Activated CD4-positive, alpha-beta T cell treated with anti-CD3 and anti-CD28 coated beads for 36 hours (primary cell): ENCODE measurements around the gene SLC6A7. TPM values are rescaled to one million over a fixed set of nuclear protein-coding genes. Genes with fewer than 3 reads are reported as not detected.
A peak's percentile ranks its signal among the peaks of the same experiment; 100 is the strongest.

Experiments
- ATAC-seq: fragments of 200-7000 bp; cut with Tn5 transposase; one replicate; pipeline ENCODE4 v1.10.0; 2021; ENCODE audit warnings: mild to moderate bottlenecking, moderate library complexity
- CTCF ChIA-PET: fragments of 350-600 bp; sonication (Branson Sonifier 250); formaldehyde crosslinking; loops from one replicate; lab custom pipeline; 2021; ENCODE audit warnings: antibody characterized with exemption; lab: Charles Lee
- POLR2A ChIA-PET: fragments of 350-600 bp; sonication (Branson Sonifier 250); formaldehyde crosslinking; loops from one replicate; lab custom pipeline; 2021; ENCODE audit warnings: antibody characterized with exemption, inconsistent platforms; lab: Charles Lee
- DNase-seq: peaks from one replicate; pipeline ENCODE4 v3.0.0-alpha.2; 2020
- H3K27ac Mint-ChIP-seq: one replicate; pipeline ENCODE4 v1.8.0; 2021; ENCODE audit warnings: mixed read lengths
- H3K27me3 Mint-ChIP-seq: one replicate; pipeline ENCODE4 v1.8.0; 2021; ENCODE audit warnings: mixed read lengths
- H3K36me3 Mint-ChIP-seq: one replicate; pipeline ENCODE4 v1.8.0; 2021; ENCODE audit warnings: low read depth, mixed read lengths
- H3K4me1 Mint-ChIP-seq: one replicate; pipeline ENCODE4 v1.8.0; 2021; ENCODE audit warnings: mixed read lengths
- H3K4me3 Mint-ChIP-seq: one replicate; pipeline ENCODE4 v1.8.0; 2021; ENCODE audit warnings: mild to moderate bottlenecking, moderate library complexity, mixed read lengths
- H3K9me3 Mint-ChIP-seq: one replicate; pipeline ENCODE4 v1.8.0; 2021; ENCODE audit warnings: low read depth, mixed read lengths
- intact Hi-C, 2 experiments: fragments of 100-400 bp; cut with DNase I in 1 of 2; cut with micrococcal nuclease in 1 of 2; formaldehyde crosslinking; loops; one replicate each; pipeline versions ENCODE4 v1.14.2 to v1.15.1; 2022 to 2024; cut with DNase I, micrococcal nuclease
- total RNA-seq, 2 experiments: library from RNA; stranded (reverse); gene quantifications; one replicate each; pipeline ENCODE4 v1.2.3, GENCODE V29; 2021

The SLC6A7 gene
- total RNA-seq, 2 experiments from 2014 or later, result not detected

DNA sequence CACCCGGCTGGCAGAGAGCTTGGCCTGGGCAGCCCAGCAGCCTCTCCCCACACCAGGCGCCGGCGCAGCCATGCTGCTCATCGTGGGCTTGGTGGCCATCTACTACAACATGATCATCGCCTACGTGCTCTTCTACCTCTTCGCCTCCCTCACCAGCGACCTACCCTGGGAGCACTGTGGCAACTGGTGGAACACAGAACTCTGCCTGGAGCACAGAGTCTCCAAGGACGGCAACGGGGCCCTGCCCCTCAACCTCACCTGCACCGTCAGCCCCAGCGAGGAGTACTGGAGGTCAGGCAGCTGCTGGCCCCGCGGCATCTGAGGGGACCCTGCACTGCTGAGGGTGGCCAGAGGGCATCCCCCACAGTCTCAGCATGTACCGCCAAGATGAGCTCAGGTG lies 7.1 kb downstream of the SLC6A7 start:
- Mint-ChIP-seq H3K9me3 (no peaks in the 10 kb centered on the region), H3K27me3 (peaks cover 6% of the 10 kb centered on the region), H3K36me3 (no peaks in the 10 kb centered on the region), H3K27ac (no peak overlapping the region), H3K4me3 (no peak overlapping the region), H3K4me1 (no peaks in the 10 kb centered on the region)
- ChIA-PET POLR2A (no interaction called here), CTCF (interaction anchor here (0.6 kb wide), 4 partner anchors 86 to 304 kb away, joined by 3 read pairs; no protein-coding TSS in a partner anchor)
- intact Hi-C loops, result no loop called here
- no peak for ATAC-seq
- no peak for DNase-seq

DNA sequence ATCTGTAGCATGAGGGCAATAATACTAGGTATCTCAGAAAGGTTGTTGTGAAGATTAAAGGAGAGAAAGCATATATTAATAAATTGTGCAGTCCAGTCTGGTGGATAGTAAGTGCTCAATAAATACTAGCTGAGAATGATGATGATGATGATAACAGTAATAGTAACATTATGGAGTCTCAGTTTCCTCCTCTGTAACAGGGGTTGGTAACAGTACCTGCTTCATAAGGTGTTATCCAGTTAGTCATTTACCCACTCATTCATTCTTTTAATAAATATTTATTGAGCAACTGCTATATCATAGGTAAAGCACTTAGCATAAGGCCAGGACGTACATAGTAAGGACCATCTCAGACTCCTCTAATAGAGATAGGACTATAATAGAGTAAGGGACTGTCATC lies 7.6 kb downstream of the SLC6A7 start:
- DNase-seq (no peak), ATAC-seq (no peak)
- Mint-ChIP-seq H3K36me3 (no peaks in the 10 kb centered on the region), H3K27me3 (peaks cover 4% of the 10 kb centered on the region), H3K9me3 (no peaks in the 10 kb centered on the region), H3K4me3 (no peak overlapping the region), H3K27ac (no peak overlapping the region), H3K4me1 (no peaks in the 10 kb centered on the region)
- ChIA-PET CTCF (interaction anchor here (0.6 kb wide), 3 partner anchors 85 to 158 kb away, joined by 3 read pairs; no protein-coding TSS in a partner anchor), POLR2A (no interaction called here)
- intact Hi-C loops, result no loop called here

DNA sequence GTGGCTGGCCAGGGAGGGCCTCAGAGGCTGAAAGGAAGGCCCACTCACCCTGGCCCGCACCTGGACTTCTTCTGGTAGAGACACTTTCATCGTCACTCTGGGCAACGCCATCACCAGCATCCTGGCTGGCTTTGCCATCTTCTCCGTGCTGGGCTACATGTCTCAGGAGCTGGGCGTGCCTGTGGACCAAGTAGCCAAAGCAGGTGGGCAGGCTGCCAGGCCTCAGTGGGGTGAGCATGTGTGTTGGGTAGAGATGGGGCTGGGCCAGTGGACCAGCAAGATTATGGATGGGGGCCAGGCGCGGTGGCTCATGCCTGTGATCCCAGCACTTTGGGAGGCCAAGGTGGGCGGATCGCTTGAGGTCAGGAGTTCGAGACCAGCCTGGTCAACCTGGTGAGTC lies 12.6 kb downstream of the SLC6A7 start:
- Mint-ChIP-seq H3K27me3 (peaks cover 5% of the 10 kb centered on the region), H3K4me1 (no peaks in the 10 kb centered on the region), H3K9me3 (no peaks in the 10 kb centered on the region), H3K4me3 (no peak overlapping the region), H3K36me3 (no peaks in the 10 kb centered on the region), H3K27ac (no peak overlapping the region)
- no peak for DNase-seq
- intact Hi-C loops, result no loop called here
- no peak for ATAC-seq
- ChIA-PET CTCF (interaction anchor here (1.4 kb wide), 1 partner anchor 128 kb away, joined by 5 read pairs; no protein-coding TSS in a partner anchor), POLR2A (no interaction called here)

DNA sequence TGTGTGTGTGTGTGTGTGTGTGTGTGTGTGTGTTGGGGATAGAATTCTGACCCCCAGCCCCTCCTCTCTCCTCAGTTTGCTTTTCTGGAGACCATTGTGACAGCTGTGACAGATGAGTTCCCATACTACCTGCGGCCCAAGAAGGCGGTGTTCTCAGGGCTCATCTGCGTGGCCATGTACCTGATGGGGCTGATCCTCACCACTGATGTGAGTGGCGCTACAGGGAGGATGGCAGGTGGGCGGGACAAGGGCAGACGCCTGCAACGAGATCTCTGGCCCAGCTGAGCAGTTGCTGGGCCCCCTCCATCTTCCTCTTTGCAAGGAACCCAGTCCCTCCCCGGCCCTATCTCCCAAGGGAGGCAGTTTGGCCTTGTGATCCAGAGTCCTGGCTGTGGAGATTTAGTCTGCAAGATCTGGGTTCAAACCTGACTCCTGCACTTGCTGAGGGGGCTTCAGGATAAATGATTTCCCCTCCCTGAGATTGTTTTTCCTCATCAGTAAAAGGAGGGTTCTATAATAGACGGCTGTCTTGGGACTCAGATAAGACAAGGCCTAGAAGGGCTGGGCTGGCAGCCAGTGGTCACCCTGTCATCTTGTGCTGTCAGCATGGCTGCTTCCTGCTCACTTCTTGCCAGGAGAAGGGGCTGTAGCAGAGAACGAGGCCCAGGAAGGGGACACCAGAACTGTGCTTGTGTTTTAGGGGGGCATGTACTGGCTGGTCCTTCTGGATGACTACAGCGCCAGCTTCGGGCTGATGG lies 14.1 kb downstream of the SLC6A7 start:
- no peak for ATAC-seq
- intact Hi-C loops, result no loop called here
- Mint-ChIP-seq H3K9me3 (no peaks in the 10 kb centered on the region), H3K36me3 (no peaks in the 10 kb centered on the region), H3K4me3 (no peak overlapping the region), H3K27me3 (peaks cover 11% of the 10 kb centered on the region), H3K27ac (no peak overlapping the region), H3K4me1 (peaks cover 5% of the 10 kb centered on the region)
- DNase-seq, result no peak
- CTCF ChIA-PET, result no interaction called here
- POLR2A ChIA-PET, result no interaction called here

DNA sequence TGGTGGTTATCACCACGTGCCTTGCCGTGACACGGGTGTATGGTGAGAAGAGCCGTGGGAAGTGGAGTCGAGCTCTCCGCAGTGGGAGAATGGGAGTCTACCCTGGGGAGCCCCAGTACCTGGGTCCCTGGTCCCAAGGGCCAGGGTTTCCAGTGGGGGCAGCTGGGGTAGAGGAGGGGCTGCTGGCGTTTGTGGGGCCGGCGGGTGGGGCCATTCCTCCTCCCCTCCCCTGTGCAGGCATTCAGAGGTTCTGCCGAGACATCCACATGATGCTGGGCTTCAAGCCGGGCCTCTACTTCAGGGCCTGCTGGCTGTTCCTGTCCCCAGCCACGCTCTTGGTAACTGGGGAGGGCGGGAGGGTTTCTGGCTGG lies 14.7 kb downstream of the SLC6A7 start:
- Mint-ChIP-seq H3K4me1 (peaks cover 8% of the 10 kb centered on the region), H3K4me3 (no peak overlapping the region), H3K27me3 (peaks cover 10% of the 10 kb centered on the region), H3K9me3 (no peaks in the 10 kb centered on the region), H3K36me3 (no peaks in the 10 kb centered on the region), H3K27ac (no peak overlapping the region)
- intact Hi-C loops, result no loop called here
- ATAC-seq, result no peak
- DNase-seq, result no peak
- ChIA-PET POLR2A (no interaction called here), CTCF (no interaction called here)

DNA sequence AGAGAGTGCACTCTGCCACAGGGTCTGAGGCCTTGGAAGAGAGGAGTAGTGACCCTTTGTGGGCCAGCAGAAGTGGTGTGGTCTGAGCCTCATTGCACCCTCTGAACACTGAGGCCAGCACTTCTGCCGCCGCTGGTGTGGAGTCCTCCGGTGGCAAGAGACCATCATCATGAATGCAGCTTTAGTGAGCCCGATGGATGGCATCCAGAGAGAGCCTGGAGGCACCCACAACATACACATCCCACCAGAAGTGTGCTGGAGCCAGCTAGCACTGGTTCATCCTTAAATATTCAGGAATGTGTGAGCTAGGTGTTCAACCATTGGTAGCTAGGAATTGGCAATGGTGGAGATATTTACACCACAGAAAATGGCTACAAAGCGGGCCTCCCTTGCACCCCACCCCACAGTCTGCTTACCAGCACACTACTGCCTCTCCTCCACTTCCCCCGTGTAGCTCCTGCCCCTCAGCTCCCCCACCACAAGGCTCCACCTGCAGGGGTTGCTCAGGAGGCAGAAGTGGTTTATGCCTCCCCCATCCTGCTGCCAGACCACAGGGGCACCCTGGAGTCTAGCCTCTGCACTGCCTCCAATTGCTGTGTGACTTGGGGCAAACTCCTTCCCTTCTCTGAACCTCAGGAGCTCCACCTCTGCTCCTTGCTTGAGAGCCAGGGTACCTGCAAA lies 16.4 kb downstream of the SLC6A7 start:
- H3K27ac Mint-ChIP-seq, result no peak overlapping the region
- ATAC-seq (no peak), DNase-seq (no peak)
- intact Hi-C loops, result no loop called here
- no peaks in the 10 kb centered on the region for H3K9me3 Mint-ChIP-seq
- H3K4me3 Mint-ChIP-seq, result no peak overlapping the region
- H3K27me3 Mint-ChIP-seq, result peaks cover 10% of the 10 kb centered on the region
- POLR2A ChIA-PET, result no interaction called here
- CTCF ChIA-PET, result interaction anchor here (2.2 kb wide), 1 partner anchor 12 kb away, joined by 8 read pairs; no protein-coding TSS in a partner anchor
- H3K4me1 Mint-ChIP-seq, result peaks cover 8% of the 10 kb centered on the region
- no peaks in the 10 kb centered on the region for H3K36me3 Mint-ChIP-seq

DNA sequence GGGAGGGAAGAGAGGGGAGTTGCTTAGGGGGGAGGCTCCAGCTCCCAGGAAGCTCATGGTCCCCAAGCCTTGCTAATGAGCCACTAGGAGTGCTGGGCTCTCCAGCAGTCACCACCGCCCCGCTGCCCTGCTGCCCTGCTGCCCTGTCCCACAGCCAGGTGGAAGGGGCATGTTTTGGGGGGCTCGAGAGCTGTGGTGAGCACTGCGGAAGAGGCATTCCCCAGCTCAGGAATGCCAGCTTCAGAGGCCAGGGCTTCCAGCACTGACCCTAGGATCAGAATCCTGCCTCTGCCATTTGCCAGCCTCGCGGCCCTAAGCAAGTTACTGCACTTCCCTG lies 16.9 kb downstream of the SLC6A7 start:
- DNase-seq (no peak), ATAC-seq (no peak)
- H3K36me3 Mint-ChIP-seq, result no peaks in the 10 kb centered on the region
- CTCF ChIA-PET, result interaction anchor here (2.2 kb wide), 1 partner anchor 12 kb away, joined by 8 read pairs; no protein-coding TSS in a partner anchor
- intact Hi-C loops, result no loop called here
- no peaks in the 10 kb centered on the region for H3K9me3 Mint-ChIP-seq
- no peak overlapping the region for H3K4me3 Mint-ChIP-seq
- no peak overlapping the region for H3K27ac Mint-ChIP-seq
- POLR2A ChIA-PET, result no interaction called here
- peaks cover 8% of the 10 kb centered on the region for H3K4me1 Mint-ChIP-seq
- H3K27me3 Mint-ChIP-seq, result peaks cover 10% of the 10 kb centered on the region

DNA sequence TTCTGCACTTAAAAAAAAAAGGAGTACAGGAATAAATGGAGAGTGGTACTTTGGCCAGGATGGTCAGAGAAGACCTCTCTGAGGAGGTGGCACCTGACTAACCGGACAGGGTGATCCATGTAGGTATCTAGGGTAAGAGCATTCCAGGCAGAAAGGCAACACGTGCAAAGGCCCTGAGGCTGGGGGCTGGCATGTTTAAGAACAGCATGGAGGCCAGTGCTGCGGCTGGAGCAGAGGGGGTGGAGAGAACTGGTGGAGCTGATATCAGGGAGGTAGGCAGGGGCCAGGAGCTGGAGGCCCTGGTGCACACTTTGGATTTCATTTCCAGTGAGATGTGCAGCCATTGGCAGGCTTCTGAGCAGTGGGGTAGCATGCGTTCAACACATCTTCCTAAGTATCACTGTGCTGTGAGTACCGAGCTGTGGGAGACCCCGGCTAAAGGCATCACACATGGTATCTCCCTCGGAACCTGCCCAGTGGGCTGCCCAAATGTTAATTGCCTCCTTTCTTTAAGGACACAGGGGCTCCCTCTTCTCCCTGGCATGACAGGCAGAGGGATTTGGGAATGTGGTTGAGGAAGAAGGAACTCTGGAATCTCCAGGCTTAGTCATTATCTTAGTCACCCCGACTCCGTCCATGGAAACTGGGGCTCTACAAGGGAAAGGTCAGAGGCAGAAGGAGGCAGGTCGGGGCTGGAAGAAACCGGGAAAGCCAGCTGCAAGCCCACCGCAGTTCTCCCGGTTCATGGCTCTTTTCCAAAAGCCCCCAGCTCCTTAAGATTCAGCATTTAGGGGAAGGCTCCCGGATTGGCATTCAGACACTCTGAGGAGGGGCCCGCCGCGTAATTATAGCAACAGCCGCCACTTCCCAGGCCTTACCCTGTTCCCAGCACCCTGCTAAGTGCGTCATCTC lies 18.6 kb downstream of the SLC6A7 start:
- no peaks in the 10 kb centered on the region for H3K36me3 Mint-ChIP-seq
- DNase-seq (no peak), ATAC-seq (no peak)
- no peak overlapping the region for H3K4me3 Mint-ChIP-seq
- intact Hi-C loops, result no loop called here
- no peak overlapping the region for H3K27ac Mint-ChIP-seq
- ChIA-PET CTCF (interaction anchor here (0.6 to 1.3 kb wide), 4 partner anchors 11 to 381 kb away, joined by 3 to 4 read pairs (median 3); partner anchors contain the start of gene ARSI), POLR2A (no interaction called here)
- peaks cover 10% of the 10 kb centered on the region for H3K27me3 Mint-ChIP-seq
- H3K4me1 Mint-ChIP-seq, result peaks cover 8% of the 10 kb centered on the region
- no peaks in the 10 kb centered on the region for H3K9me3 Mint-ChIP-seq

DNA sequence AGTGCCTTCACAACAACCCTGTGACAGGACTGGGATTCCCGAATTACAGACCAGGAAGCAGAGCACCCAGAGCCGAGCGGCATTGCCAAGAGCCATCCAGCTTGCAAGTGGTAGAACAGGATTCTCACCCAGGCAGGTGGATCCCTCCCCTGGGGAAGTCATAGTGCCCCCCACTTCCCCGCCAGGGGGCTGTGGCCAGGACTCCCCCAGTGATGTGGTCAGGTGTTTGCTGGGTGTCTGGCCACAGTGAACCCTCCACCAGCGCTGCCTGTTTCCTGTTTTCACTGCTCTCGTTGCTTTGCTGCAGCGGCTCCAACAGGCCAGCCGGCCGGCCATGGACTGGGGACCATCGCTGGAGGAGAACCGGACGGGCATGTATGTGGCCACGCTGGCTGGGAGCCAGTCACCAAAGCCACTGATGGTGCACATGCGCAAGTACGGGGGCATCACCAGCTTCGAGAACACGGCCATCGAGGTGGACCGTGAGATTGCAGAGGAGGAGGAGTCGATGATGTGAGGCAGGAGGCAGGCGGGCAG lies 19.3 kb downstream of the SLC6A7 start:
- no peak overlapping the region for H3K4me3 Mint-ChIP-seq
- ATAC-seq, result peak; percentile 51
- H3K9me3 Mint-ChIP-seq, result no peaks in the 10 kb centered on the region
- POLR2A ChIA-PET, result no interaction called here
- intact Hi-C loops, result no loop called here
- no peak overlapping the region for H3K27ac Mint-ChIP-seq
- no peaks in the 10 kb centered on the region for H3K36me3 Mint-ChIP-seq
- H3K27me3 Mint-ChIP-seq, result peaks cover 10% of the 10 kb centered on the region
- DNase-seq, result peak; percentile 12
- CTCF ChIA-PET, result interaction anchor here (1.2 to 1.5 kb wide), 3 partner anchors 10 to 381 kb away, joined by 3 to 4 read pairs (median 3); no protein-coding TSS in a partner anchor
- H3K4me1 Mint-ChIP-seq, result peaks cover 8% of the 10 kb centered on the region

DNA sequence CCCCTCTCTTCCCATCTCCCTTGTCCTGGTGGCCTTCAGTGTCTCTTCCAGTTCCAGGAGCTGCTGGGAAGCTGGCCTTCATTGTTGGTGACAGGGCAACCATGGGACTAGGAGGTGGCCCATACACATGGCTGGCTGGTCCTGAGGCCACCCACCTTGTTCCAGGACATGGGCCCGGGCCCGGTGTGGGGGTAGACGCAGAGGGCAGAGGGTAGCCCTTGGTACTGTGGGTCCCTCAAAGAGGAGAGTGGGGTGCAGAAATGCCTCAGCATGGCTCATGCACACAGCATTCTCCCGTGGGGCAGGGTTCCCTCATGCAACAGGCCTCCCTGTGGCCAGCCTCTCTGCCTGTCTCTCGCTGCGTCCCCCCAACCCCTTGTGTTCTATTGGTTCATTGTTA lies 20.8 kb downstream of the SLC6A7 start:
- H3K27ac Mint-ChIP-seq, result no peak overlapping the region
- peaks cover 10% of the 10 kb centered on the region for H3K27me3 Mint-ChIP-seq
- intact Hi-C loops, result no loop called here
- no peaks in the 10 kb centered on the region for H3K36me3 Mint-ChIP-seq
- ATAC-seq (no peak), DNase-seq (no peak)
- H3K4me3 Mint-ChIP-seq, result no peak overlapping the region
- CTCF ChIA-PET, result interaction anchor here (1.5 kb wide), 1 partner anchor 29 kb away, joined by 3 read pairs; no protein-coding TSS in a partner anchor
- no peaks in the 10 kb centered on the region for H3K9me3 Mint-ChIP-seq
- H3K4me1 Mint-ChIP-seq, result peaks cover 8% of the 10 kb centered on the region
- POLR2A ChIA-PET, result no interaction called here
